NB4 (cell line): ENCODE measurements around the gene REEP6.
"Not testable (repeated sequence)": the region's sequence is repeated elsewhere in the genome, so short reads cannot be mapped to it uniquely, and the experiment has no call there.

Source experiments
- DNase-seq: peaks from one replicate; pipeline ENCODE4 v3.0.0; 2010; ENCODE audit warnings: low read depth
- H3K4me3 ChIP-seq: one replicate; pipeline ENCODE4 v1.5.1; 2011; ENCODE audit warnings: mild to moderate bottlenecking, low read depth, low read length, moderate library complexity
- MYC ChIP-seq: IDR thresholded peaks from 2 replicates; pipeline ENCODE4 v1.6.1; 2011; ENCODE audit warnings: low read depth, low read length
- POLR2A ChIP-seq: IDR thresholded peaks from 2 replicates; pipeline ENCODE4 v1.6.1; 2011; ENCODE audit warnings: mild to moderate bottlenecking; ENCODE audit not compliant: insufficient read length; ENCODE audit errors: extremely low read depth
- TF ChIP-seq, protein P1 (sequence below): IDR thresholded peaks from one replicate; pipeline ENCODE4 v1.5.1; 2012; ENCODE audit warnings: low read depth, low read length
- TF ChIP-seq, protein P2 (sequence below): IDR thresholded peaks from 2 replicates; pipeline ENCODE4 v1.6.1; 2011; ENCODE audit warnings: low read depth, low read length

Gene REEP6

DNA sequence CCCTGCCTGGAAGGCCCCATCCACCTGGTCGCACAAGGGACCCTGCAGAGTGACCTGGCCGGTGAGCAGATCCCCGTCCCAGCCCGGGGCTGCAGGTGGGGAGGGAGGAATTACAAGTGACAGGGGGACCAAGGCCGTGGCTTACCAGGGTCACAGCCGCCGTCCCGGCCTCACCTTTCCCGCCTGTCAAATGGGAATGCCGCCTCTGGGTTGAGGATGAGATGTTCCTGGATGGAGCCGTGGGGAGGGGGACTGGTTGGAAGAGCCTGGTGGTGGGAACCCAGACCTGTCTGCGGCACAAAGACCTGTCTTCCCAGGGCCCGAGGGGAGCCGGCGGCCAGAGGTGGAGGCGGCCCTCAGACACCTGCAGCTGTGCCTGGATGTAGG lies 38.4 kb downstream of the REEP6 start:
- H3K4me3 ChIP-seq = no peak overlapping the region
- TF ChIP-seq, protein P1, sequence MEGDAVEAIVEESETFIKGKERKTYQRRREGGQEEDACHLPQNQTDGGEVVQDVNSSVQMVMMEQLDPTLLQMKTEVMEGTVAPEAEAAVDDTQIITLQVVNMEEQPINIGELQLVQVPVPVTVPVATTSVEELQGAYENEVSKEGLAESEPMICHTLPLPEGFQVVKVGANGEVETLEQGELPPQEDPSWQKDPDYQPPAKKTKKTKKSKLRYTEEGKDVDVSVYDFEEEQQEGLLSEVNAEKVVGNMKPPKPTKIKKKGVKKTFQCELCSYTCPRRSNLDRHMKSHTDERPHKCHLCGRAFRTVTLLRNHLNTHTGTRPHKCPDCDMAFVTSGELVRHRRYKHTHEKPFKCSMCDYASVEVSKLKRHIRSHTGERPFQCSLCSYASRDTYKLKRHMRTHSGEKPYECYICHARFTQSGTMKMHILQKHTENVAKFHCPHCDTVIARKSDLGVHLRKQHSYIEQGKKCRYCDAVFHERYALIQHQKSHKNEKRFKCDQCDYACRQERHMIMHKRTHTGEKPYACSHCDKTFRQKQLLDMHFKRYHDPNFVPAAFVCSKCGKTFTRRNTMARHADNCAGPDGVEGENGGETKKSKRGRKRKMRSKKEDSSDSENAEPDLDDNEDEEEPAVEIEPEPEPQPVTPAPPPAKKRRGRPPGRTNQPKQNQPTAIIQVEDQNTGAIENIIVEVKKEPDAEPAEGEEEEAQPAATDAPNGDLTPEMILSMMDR = no peak
- TF ChIP-seq POLR2A (no peak), MYC (no peak)
- TF ChIP-seq, protein P2, sequence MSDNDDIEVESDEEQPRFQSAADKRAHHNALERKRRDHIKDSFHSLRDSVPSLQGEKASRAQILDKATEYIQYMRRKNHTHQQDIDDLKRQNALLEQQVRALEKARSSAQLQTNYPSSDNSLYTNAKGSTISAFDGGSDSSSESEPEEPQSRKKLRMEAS = no peak
- no peak for DNase-seq

DNA sequence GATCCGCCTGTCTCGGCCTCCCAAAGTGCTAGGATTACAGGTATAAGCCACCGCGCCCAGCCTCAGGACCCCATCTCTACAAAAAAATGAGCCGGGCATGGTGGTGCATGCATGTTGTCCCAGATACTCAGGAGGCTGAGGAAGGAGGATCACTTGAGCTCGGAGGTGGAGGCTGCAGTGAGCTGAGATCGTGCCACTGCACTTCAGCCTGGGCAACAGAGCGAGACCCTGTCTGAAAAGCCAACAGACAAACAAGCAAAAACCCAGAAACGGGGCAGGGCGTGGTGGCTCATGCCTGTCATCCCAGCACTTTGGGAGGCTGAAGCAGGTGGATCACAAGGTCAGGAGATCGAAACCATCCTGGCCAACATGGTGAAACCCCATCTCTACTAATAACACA lies 39.9 kb downstream of the REEP6 start:
- DNase-seq, H3K4me3 ChIP-seq: not testable (repeated sequence)

DNA sequence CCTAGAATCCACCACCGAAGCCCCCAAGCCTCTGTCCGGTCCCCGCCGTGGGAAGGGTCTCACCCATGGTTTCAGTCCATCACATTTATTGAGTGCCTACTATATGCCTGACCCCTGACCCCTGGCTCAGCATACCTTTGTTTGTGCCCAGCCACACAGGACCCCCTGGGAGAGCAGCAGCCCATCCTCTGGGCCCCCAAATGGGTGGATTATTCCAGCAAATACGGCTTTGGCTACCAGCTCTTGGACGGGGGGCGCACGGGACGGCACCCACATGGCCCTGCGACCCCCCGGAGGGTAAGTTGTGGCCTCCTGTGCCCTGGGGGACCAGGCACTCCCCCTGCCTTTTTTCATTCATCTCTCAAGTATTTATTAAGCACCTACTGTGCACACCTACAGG lies 40.6 kb downstream of the REEP6 start:
- no peak for DNase-seq
- TF ChIP-seq MYC (no peak), POLR2A (no peak)
- TF ChIP-seq, protein P1 = no peak
- TF ChIP-seq, protein P2 = no peak
- no peak overlapping the region for H3K4me3 ChIP-seq

DNA sequence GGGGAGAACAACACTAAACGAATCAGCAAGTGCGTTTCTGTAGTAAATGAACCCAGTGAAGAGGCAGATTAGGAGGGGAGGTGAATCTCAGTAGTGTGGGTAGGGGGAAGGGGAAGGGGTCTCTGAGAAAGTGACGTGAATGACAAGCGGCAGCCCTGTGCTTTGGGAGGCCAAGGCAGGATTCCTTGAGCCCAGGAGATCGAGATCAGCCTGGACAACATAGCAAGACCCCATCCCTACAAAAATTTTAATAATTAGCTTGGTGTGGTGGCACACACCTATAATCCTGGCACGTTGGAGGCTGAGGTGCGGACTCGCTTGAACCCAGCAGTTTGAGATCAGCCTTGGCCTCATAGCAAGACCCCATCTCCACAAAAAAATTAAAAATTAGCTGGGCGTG lies 41.0 kb downstream of the REEP6 start:
- TF ChIP-seq, protein P1 = no peak
- no peak for TF ChIP-seq MYC
- TF ChIP-seq, protein P2 = no peak
- no peak for TF ChIP-seq POLR2A
- no peak for DNase-seq
- no peak overlapping the region for H3K4me3 ChIP-seq

DNA sequence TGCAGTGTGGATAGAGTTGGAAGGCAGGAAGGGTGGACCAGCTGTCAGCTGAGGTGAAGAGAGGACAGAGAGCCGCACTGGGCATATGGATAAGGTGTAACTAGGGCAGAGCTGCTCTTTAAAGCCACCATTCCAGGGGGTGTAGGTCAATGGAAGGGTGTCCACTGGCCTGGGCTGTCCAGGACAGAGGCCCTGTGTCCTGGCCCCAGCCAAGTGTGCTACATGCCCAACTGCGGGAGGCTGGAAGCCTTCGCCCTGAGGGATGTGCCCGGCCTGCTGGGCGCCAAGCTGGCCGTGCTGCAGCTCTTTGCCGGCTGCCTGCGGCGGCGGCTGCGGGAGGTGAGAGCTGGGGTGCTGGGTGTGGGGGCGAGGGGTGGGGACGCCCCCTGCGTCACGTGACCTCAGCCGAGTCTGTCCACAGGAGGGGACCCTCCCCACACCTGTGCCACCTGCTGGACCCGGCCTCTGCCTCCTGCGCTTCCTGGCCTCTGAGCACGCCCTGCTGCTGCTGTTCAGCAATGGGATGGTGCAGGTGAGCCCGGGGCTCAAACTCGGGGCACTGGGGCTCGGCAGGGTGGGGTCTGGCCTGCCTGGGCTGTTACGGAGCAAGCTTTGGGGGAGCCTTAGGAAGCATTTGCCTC lies 42.6 kb downstream of the REEP6 start:
- H3K4me3 ChIP-seq = no peak overlapping the region
- DNase-seq = no peak
- TF ChIP-seq POLR2A (no peak), MYC (no peak)
- TF ChIP-seq, protein P1 = no peak
- TF ChIP-seq, protein P2 = no peak

DNA sequence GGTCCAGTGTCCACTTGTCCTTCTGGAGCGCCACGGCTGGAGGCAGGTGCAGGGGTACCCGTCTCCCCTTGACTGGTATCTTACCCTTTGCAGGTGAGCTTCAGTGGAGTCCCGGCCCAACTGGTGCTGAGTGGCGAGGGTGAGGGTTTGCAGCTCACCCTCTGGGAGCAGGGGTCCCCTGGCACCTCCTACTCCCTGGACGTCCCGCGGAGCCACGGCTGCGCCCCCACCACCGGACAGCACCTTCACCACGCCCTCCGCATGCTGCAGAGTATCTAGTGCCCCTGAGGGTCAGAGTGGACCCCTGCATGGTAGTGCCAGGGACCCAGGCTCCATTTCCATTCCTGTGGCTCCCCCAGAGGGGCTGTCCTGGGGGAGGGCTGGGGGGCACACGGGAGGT lies 44.0 kb downstream of the REEP6 start:
- no peak for DNase-seq
- no peak overlapping the region for H3K4me3 ChIP-seq
- TF ChIP-seq POLR2A (no peak), MYC (no peak)
- TF ChIP-seq, protein P2 = no peak
- TF ChIP-seq, protein P1 = no peak

DNA sequence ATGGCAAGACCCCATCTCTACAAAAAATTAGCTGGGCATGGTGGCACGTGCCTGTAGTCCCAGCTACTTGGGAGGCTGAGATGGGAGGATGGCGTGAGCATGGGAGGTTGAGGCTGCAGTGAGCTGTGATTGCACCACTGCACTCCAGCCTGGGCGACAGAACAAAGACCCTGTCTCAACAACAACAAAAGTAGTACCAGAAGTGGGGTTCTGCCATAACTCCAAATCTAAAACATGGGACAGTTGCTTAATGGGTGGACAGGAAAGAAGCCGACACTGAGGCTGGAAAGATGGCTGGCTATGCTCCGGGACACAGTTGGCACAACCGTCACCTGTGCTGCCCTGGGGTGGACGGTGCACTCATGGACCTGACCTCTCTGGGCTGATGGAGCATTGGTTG lies 44.7 kb downstream of the REEP6 start:
- not testable (repeated sequence) for DNase-seq, H3K4me3 ChIP-seq
